ENCODE results near the gene STT3B.

- no peak for TF ChIP-seq POLR2A (IDR thresholded peaks at IDR 0.05; ENCODE audit: low read depth, low read length)
- TF ChIP-seq SMC3 (IDR thresholded peaks at IDR 0.05; ENCODE audit: low read depth, low read length), result no peak
- no peak for TF ChIP-seq CTCF (conservative IDR thresholded peaks at IDR 0.05; ENCODE audit: low read depth, low read length)
These were observed 138.0 kb downstream of the STT3B start for GRCh38 chr3:31670722-31671121.
